H1 (cell line): ENCODE data around the gene GRIA2. TPM values are rescaled to one million over a fixed set of nuclear protein-coding genes. Genes with fewer than 3 reads are reported as not detected.

ENCODE experiments used
- CTCF ChIA-PET: fragments of 300-600 bp; sonication (Branson Sonifier 250); formaldehyde crosslinking; loops from one replicate; lab custom pipeline; 2021; ENCODE audit not compliant: partially characterized antibody; lab: Charles Lee
- POLR2A ChIA-PET: fragments of 300-600 bp; sonication (Branson Sonifier 250); formaldehyde crosslinking; loops from one replicate; lab custom pipeline; 2021; ENCODE audit warnings: inconsistent platforms; ENCODE audit not compliant: partially characterized antibody; lab: Charles Lee
- DNase-seq, 2 experiments: peaks; one replicate each; pipeline versions ENCODE4 v3.0.0 to v3.0.0-alpha.2; 2010 to 2022; ENCODE audit warnings: low spot score in 2 of 2, low read depth in 1 of 2, mixed read lengths in 1 of 2
- FAIRE-seq: peaks from 2 replicates; lab custom pipeline; 2011; peaks lifted over from hg19 to GRCh38; lab: Jason Lieb, UNC
- H2AFZ ChIP-seq: 2 replicates; pipeline ENCODE4 v1.8.1; 2012; ENCODE audit warnings: low read length, inconsistent platforms
- H2AK5ac ChIP-seq: 2 replicates; pipeline ENCODE4 v1.6.1; 2013; ENCODE audit warnings: low read depth, low read length
- H2BK120ac ChIP-seq: replicated peaks from 2 replicates; pipeline ENCODE3; 2013; ENCODE audit warnings: low read depth, low read length, inconsistent platforms
- H2BK12ac ChIP-seq: 2 replicates; pipeline ENCODE4 v1.6.1; 2013; ENCODE audit warnings: low read depth, low read length
- H2BK15ac ChIP-seq: 2 replicates; pipeline ENCODE4 v1.6.1; 2013; ENCODE audit warnings: low read length
- H2BK20ac ChIP-seq: 2 replicates; pipeline ENCODE4 v1.6.1; 2013; ENCODE audit warnings: low read length
- H2BK5ac ChIP-seq: 2 replicates; pipeline ENCODE4 v1.6.1; 2013; ENCODE audit warnings: low read depth, low read length
- H3K14ac ChIP-seq: 2 replicates; pipeline ENCODE4 v1.6.1; 2013; ENCODE audit warnings: inconsistent platforms; ENCODE audit not compliant: insufficient read length
- H3K18ac ChIP-seq: 2 replicates; pipeline ENCODE4 v1.6.1; 2013; ENCODE audit warnings: low read length; ENCODE audit errors: extremely low read depth
- H3K23ac ChIP-seq: 2 replicates; pipeline ENCODE4 v1.6.1; 2013; ENCODE audit warnings: inconsistent platforms; ENCODE audit not compliant: insufficient read length
- H3K23me2 ChIP-seq: 2 replicates; pipeline ENCODE4 v1.6.1; 2013; ENCODE audit warnings: low read depth, low read length
- H3K27ac ChIP-seq: 2 replicates; pipeline ENCODE4 v1.6.1; 2011; ENCODE audit warnings: low read depth, low read length, inconsistent platforms
- H3K27me3 ChIP-seq, 4 experiments: replicated peaks in 1 of 4; 1 replicate in 1 of 4; 2 replicates in 3 of 4; pipeline versions ENCODE4 v1.6.1 to v1.8.1; 2011 to 2013; ENCODE audit warnings: low read length in 3 of 4, mild to moderate bottlenecking in 3 of 4, inconsistent platforms in 2 of 4, mixed read lengths in 2 of 4, moderate library complexity in 1 of 4; ENCODE audit not compliant: control insufficient read depth in 3 of 4, insufficient read depth in 3 of 4; ENCODE audit errors: extremely low read depth in 1 of 4
- H3K36me3 ChIP-seq, 4 experiments: 2 replicates each; pipeline versions ENCODE4 v1.6.1 to v1.8.1; 2011 to 2013; ENCODE audit warnings: mild to moderate bottlenecking in 4 of 4, low read length in 3 of 4, moderate library complexity in 2 of 4, control low read depth in 1 of 4, inconsistent platforms in 1 of 4; ENCODE audit not compliant: insufficient read depth in 4 of 4, control insufficient read depth in 2 of 4
- H3K4ac ChIP-seq: replicated peaks from 2 replicates; pipeline ENCODE3; 2013; ENCODE audit warnings: low read length, low read depth, mixed read lengths, inconsistent platforms; ENCODE audit not compliant: insufficient read length
- H3K4me1 ChIP-seq, 4 experiments: replicated peaks in 1 of 4; 1 replicate in 1 of 4; 2 replicates in 3 of 4; pipeline versions ENCODE4 v1.6.1 to v1.8.1; 2011 to 2013; ENCODE audit warnings: low read length in 3 of 4, inconsistent platforms in 2 of 4, mixed read lengths in 1 of 4; ENCODE audit not compliant: insufficient read depth in 4 of 4, control insufficient read depth in 3 of 4
- H3K4me2 ChIP-seq, 2 experiments: 2 replicates each; pipeline versions ENCODE4 v1.6.1 to v1.8.1; 2011 to 2013; ENCODE audit warnings: low read depth in 2 of 2, low read length in 2 of 2, control low read depth in 1 of 2, inconsistent platforms in 1 of 2, mild to moderate bottlenecking in 1 of 2; ENCODE audit not compliant: insufficient read depth in 1 of 2
- H3K4me3 ChIP-seq, 4 experiments: fragments of 200-600, 300-600 bp in 1 of 4; sonication (generic), shearing (Covaris generic), sonication (Bioruptor Twin) in 1 of 4; 2 replicates each; pipeline versions ENCODE4 v1.5.1 to v1.8.1; 2011 to 2016; ENCODE audit warnings: low read length in 4 of 4, low read depth in 3 of 4, control low read depth in 2 of 4, inconsistent platforms in 2 of 4, mild to moderate bottlenecking in 2 of 4, mixed read lengths in 1 of 4, moderate library complexity in 1 of 4; ENCODE audit not compliant: insufficient read depth in 2 of 4; ENCODE audit errors: extremely low read depth in 1 of 4
- H3K56ac ChIP-seq: replicated peaks from 2 replicates; pipeline ENCODE3; 2013; ENCODE audit warnings: low read depth, mild to moderate bottlenecking, mixed read lengths, low read length, inconsistent platforms; ENCODE audit not compliant: insufficient read length
- H3K79me1 ChIP-seq: 2 replicates; pipeline ENCODE4 v1.6.1; 2013; ENCODE audit warnings: low read depth, low read length, control low read depth
- H3K79me2 ChIP-seq, 2 experiments: 2 replicates each; pipeline versions ENCODE4 v1.6.1 to v1.8.1; 2012 to 2013; ENCODE audit warnings: low read length in 2 of 2, mild to moderate bottlenecking in 2 of 2, inconsistent platforms in 1 of 2; ENCODE audit not compliant: insufficient read depth in 2 of 2, control insufficient read depth in 1 of 2
- H3K9ac ChIP-seq, 4 experiments: replicated peaks in 1 of 4; 1 replicate in 1 of 4; 2 replicates in 3 of 4; pipeline versions ENCODE4 v1.6.1 to v1.8.1; 2011 to 2013; ENCODE audit warnings: low read depth in 3 of 4, low read length in 3 of 4, control low read depth in 2 of 4, mild to moderate bottlenecking in 2 of 4, moderate library complexity in 2 of 4, inconsistent platforms in 1 of 4; ENCODE audit errors: extremely low read depth in 1 of 4
- H3K9me3 ChIP-seq, 2 experiments: 2 replicates each; pipeline versions ENCODE4 v1.6.1 to v1.8.1; 2012 to 2013; ENCODE audit warnings: mild to moderate bottlenecking in 2 of 2, moderate library complexity in 2 of 2, control low read depth in 1 of 2, inconsistent platforms in 1 of 2, low read depth in 1 of 2, low read length in 1 of 2, mixed read lengths in 1 of 2; ENCODE audit not compliant: insufficient read depth in 2 of 2
- H4K20me1 ChIP-seq, 2 experiments: replicated peaks in 1 of 2; 2 replicates each; pipeline versions ENCODE3 to v1.8.1; 2011 to 2013; ENCODE audit warnings: inconsistent platforms in 2 of 2, low read length in 2 of 2, mild to moderate bottlenecking in 1 of 2; ENCODE audit not compliant: insufficient read depth in 2 of 2, control insufficient read depth in 1 of 2
- H4K5ac ChIP-seq: 2 replicates; pipeline ENCODE4 v1.6.1; 2013; ENCODE audit warnings: low read length, low read depth, mixed read lengths, inconsistent platforms; ENCODE audit not compliant: insufficient read length
- H4K8ac ChIP-seq: 2 replicates; pipeline ENCODE4 v1.8.0; 2013; ENCODE audit warnings: mild to moderate bottlenecking, moderate library complexity, low read length, inconsistent platforms; ENCODE audit not compliant: insufficient read depth; ENCODE audit errors: extremely low read depth
- H4K91ac ChIP-seq: replicated peaks from 2 replicates; pipeline ENCODE3; 2013; ENCODE audit warnings: low read length, mixed read lengths, inconsistent platforms; ENCODE audit not compliant: insufficient read length
- BACH1 ChIP-seq: IDR thresholded peaks from 2 replicates; pipeline ENCODE4 v1.6.1; 2012; ENCODE audit warnings: low read length, improper control_type of control experiment
- CBX8 ChIP-seq: fragments of 300-800, 300-1000 bp; sonication (generic); IDR thresholded peaks from 2 replicates; pipeline ENCODE4 v1.7.1; 2016; ENCODE audit warnings: low read depth, low read length, borderline replicate concordance
- CEBPB ChIP-seq: IDR thresholded peaks from 2 replicates; pipeline ENCODE4 v1.6.1; 2012; ENCODE audit warnings: low read depth, low read length
- CTCF ChIP-seq, 3 experiments: IDR thresholded peaks; 1 replicate in 2 of 3; 2 replicates in 1 of 3; pipeline versions ENCODE4 v1.5.1 to v1.6.1; 2011; ENCODE audit warnings: low read length in 3 of 3, mild to moderate bottlenecking in 3 of 3, inconsistent platforms in 2 of 3, low read depth in 1 of 3, moderate library complexity in 1 of 3; ENCODE audit not compliant: insufficient read depth in 1 of 3; ENCODE audit errors: control extremely low read depth in 1 of 3
- NANOG ChIP-seq: IDR thresholded peaks from 2 replicates; pipeline ENCODE4 v1.6.1; 2011; ENCODE audit warnings: low read length, low read depth, mild to moderate bottlenecking, inconsistent platforms; ENCODE audit not compliant: insufficient read depth, poor library complexity, severe bottlenecking
- POLR2AphosphoS5 ChIP-seq: IDR thresholded peaks from 2 replicates; pipeline ENCODE4 v1.6.1; 2011; ENCODE audit warnings: low read depth, low read length
- SP2 ChIP-seq: IDR thresholded peaks from 2 replicates; pipeline ENCODE4 v1.6.1; 2012; ENCODE audit warnings: mild to moderate bottlenecking, low read length, inconsistent platforms
- TAF7 ChIP-seq: optimal IDR thresholded peaks from 2 replicates; pipeline ENCODE3; 2011; ENCODE audit warnings: low read depth, mild to moderate bottlenecking, inconsistent platforms, low read length, moderate library complexity, borderline replicate concordance
- YY1 ChIP-seq: IDR thresholded peaks from 2 replicates; pipeline ENCODE4 v1.6.1; 2011; ENCODE audit warnings: low read depth, mild to moderate bottlenecking, low read length
- WGBS, 2 experiments: shearing (Covaris generic) in 1 of 2; methylation state at CpG; one replicate each; pipeline versions ENCODE4 v1.1.6 to v1.1.7; 2013 to 2015; ENCODE audit warnings: low lambda C conversion rate in 2 of 2, mixed read lengths in 2 of 2, inconsistent platforms in 1 of 2, low coverage in 1 of 2, missing lambda C conversion rate in 1 of 2; ENCODE audit not compliant: insufficient replicate concordance in 2 of 2, insufficient coverage in 1 of 2, insufficient read length in 1 of 2; ENCODE audit errors: extremely low coverage in 1 of 2, missing lambda C conversion rate in 1 of 2; 5-methylcytosine and 5-hydroxymethylcytosine counted together
- polyA plus RNA-seq, 7 experiments: library from polyadenylated mRNA; depleted of rRNA in 3 of 7; stranded (reverse) in 5 of 7; unstranded in 2 of 7; fragments of >200 nt in 5 of 7; fragments of 200-250 nt in 2 of 7; gene quantifications; 1 replicate in 5 of 7; 2 replicates in 1 of 7; 4 replicates in 1 of 7; pipeline versions ENCODE4 v1.2.1 to v1.2.3, GENCODE V29; 2011 to 2013; ENCODE audit warnings: missing spikeins in 2 of 7, mixed read lengths in 2 of 7
- total RNA-seq: library from RNA; stranded (reverse); fragmentation: NEBNext Ultra II Directional; extraction: Animal tissue kit (Norgen Biotek cat#: 25700); gene quantifications from 2 replicates; pipeline ENCODE4 v1.2.1, GENCODE V29; 2021
- TF ChIP-seq, protein P1 (sequence below): IDR thresholded peaks from 2 replicates; pipeline ENCODE4 v1.6.1; 2012; ENCODE audit warnings: inconsistent platforms

The GRIA2 gene
- total and polyA plus RNA-seq, 2 of the 8 experiments (the other 6 are each of a cell fraction or from before 2014, with no cell fraction given), result not detected

GRCh38 chr4:157204634-157205244 lies 15.8 kb upstream of the GRIA2 start:
- H2BK12ac ChIP-seq, result no peak overlapping the region
- no peak overlapping the region for H2AK5ac ChIP-seq
- H3K9ac ChIP-seq, result no peak overlapping the region
- no peaks in the 10 kb centered on the region for H3K36me3 ChIP-seq
- H3K4me3 ChIP-seq, result no peak overlapping the region
- no peak overlapping the region for H2BK120ac ChIP-seq
- H3K79me2 ChIP-seq, result no peaks in the 10 kb centered on the region
- no peaks in the 10 kb centered on the region for H4K20me1 ChIP-seq
- no peak overlapping the region for H3K4ac ChIP-seq
- H2BK5ac ChIP-seq, result no peak overlapping the region
- no peak overlapping the region for H3K56ac ChIP-seq
- no peak overlapping the region for H4K8ac ChIP-seq
- ChIA-PET POLR2A (no interaction called here), CTCF (interaction anchor here (0.8 to 2.3 kb wide), 16 partner anchors 9 to 1002 kb away, joined by 3 to 9 read pairs (median 4); partner anchors contain the start of gene GRIA2)
- no peak overlapping the region for H3K23ac ChIP-seq
- no peak overlapping the region for H3K14ac ChIP-seq
- H3K18ac ChIP-seq, result no peak overlapping the region
- H2BK20ac ChIP-seq, result no peak overlapping the region
- no peaks in the 10 kb centered on the region for H3K23me2 ChIP-seq
- no peak overlapping the region for H3K27ac ChIP-seq
- H4K5ac ChIP-seq, result no peak overlapping the region
- no peaks in the 10 kb centered on the region for H3K4me1 ChIP-seq
- no peak overlapping the region for H4K91ac ChIP-seq
- H3K79me1 ChIP-seq, result no peaks in the 10 kb centered on the region
- FAIRE-seq (no peak), DNase-seq (peak; percentile 49 to 82)
- no peak overlapping the region for H3K4me2 ChIP-seq
- 69% methylated on average over 17 of the region's 17 CpGs; no CpG with 5 or more reads in 1 of the 2 experiments for WGBS, 2 experiments
- no peaks in the 10 kb centered on the region for H3K9me3 ChIP-seq
- H2BK15ac ChIP-seq, result no peak overlapping the region
- H2AFZ ChIP-seq, result no peak overlapping the region
- no peaks in the 10 kb centered on the region for H3K27me3 ChIP-seq
- TF ChIP-seq TAF7 (no peak), CBX8 (no peak), POLR2AphosphoS5 (no peak), CEBPB (no peak), SP2 (no peak), NANOG (peak; percentile 12), BACH1 (no peak), YY1 (peak; percentile 75), CTCF (IDR thresholded peaks at IDR 0.05; ENCODE audit: control extremely low read depth in 1 of 3, insufficient read depth in 1 of 3, low read depth in 1 of 3, low read length in 3 of 3) (peak; percentile 69 to 81 (median 78))
- TF ChIP-seq, protein P1, sequence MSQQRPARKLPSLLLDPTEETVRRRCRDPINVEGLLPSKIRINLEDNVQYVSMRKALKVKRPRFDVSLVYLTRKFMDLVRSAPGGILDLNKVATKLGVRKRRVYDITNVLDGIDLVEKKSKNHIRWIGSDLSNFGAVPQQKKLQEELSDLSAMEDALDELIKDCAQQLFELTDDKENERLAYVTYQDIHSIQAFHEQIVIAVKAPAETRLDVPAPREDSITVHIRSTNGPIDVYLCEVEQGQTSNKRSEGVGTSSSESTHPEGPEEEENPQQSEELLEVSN, result 0 out of 2 replicates have a peak, but pooled peaks have one; percentile 29
